Hepatocyte (in vitro differentiated cells): ENCODE measurements around the gene TIGD1.

ENCODE experiments used
- CTCF ChIP-seq: fragments of 200-600 bp; sonication (generic); IDR thresholded peaks from 2 replicates; pipeline ENCODE4 v1.5.1; 2016; ENCODE audit warnings: antibody characterized with exemption, mild to moderate bottlenecking; ENCODE audit not compliant: poor library complexity
- EZH2 ChIP-seq: fragments of 200-600 bp; sonication (generic); IDR thresholded peaks from 2 replicates; pipeline ENCODE4 v1.6.1; 2016; ENCODE audit warnings: antibody characterized with exemption, mild to moderate bottlenecking, borderline replicate concordance

GRCh38 chr2:232523402-232523681 lies 27.0 kb downstream of the TIGD1 start:
- TF ChIP-seq EZH2 (no peak), CTCF (no peak)
